Measurements from ENCODE around the gene SORCS1. TPM values are rescaled to one million over a fixed set of nuclear protein-coding genes. Genes with fewer than 3 reads are reported as not detected.

SORCS1 gene
- polyA plus RNA-seq, 3 donors, result 0.09 TPM; not detected in 2

DNA sequence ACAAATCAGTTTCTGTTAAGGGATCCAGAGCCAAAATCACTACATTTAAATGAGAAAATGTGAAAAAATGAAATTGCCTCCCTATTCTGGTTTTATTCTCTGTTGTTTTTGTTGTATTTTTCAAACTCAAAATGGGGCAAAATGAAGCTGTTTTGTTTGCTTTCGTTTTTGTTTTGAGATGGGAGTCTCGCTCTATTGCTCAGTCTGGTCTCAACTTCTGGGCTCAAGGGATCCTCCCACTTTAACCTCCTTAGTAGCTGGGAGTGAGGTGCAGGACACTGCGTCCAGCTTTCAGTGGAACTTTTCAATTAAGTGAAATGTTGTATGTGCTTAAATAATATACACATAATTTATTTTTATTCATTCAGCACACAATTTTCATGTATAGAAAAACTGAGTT lies 205.0 kb downstream of the SORCS1 start:
- no peaks in the 10 kb centered on the region for H4K20me1 ChIP-seq (ENCODE audit: insufficient read depth, low read length)
- H3K9ac ChIP-seq (ENCODE audit: insufficient read depth, low read length, poor library complexity, severe bottlenecking), result peak overlapping the region; percentile 23
- H3K4me3 Mint-ChIP-seq, result peak overlapping the region in 1 of 2 donors; percentile 68
- H3K27ac Mint-ChIP-seq, result peak overlapping the region in 6 of 7 donors; percentile 14 to 87 (median 70)
- H3K9me3 ChIP-seq (replicated peaks in 1 of 2; ENCODE audit: control insufficient read depth in 1 of 2, insufficient read depth in 1 of 2, low read length in 2 of 2), result no peaks in the 10 kb centered on the region
- H3K9me3 Mint-ChIP-seq, result peaks cover 0 to 4% (median 2%) of the 10 kb centered on the region in 7 donors
- H3K4me3 ChIP-seq (replicated peaks in 1 of 3; ENCODE audit: low read depth in 2 of 3, low read length in 3 of 3), result peak overlapping the region in 1 of 3 experiments; percentile 57
- no peaks in the 10 kb centered on the region for H3K36me3 ChIP-seq (replicated peaks in 1 of 2; ENCODE audit: control insufficient read depth in 1 of 2, insufficient read depth in 2 of 2, low read length in 2 of 2)
- no CpG with 5 or more reads among the region's 3 CpGs for WGBS (ENCODE audit: insufficient coverage)
- H3K27ac ChIP-seq (ENCODE audit: low read depth in 1 of 2, low read length in 2 of 2), result peak overlapping the region in 1 of 2 donors; percentile 61
- no peaks in the 10 kb centered on the region for H3K79me2 ChIP-seq (ENCODE audit: insufficient read depth, low read length)
- H3K27me3 Mint-ChIP-seq (ENCODE audit: low read depth in 3 of 3), result peaks cover 0 to 3% (median 1%) of the 10 kb centered on the region in 3 donors
- no peaks in the 10 kb centered on the region for H3K36me3 Mint-ChIP-seq
- peak overlapping the region; percentile 39 for H2AFZ ChIP-seq (ENCODE audit: insufficient read depth, low read depth, low read length, poor library complexity, severe bottlenecking)
- intact Hi-C loops (cut with micrococcal nuclease), result no loop called here
- no peaks in the 10 kb centered on the region for H3K27me3 ChIP-seq (ENCODE audit: control insufficient read depth in 2 of 2, insufficient read depth in 2 of 2, low read length in 2 of 2)
- H3K4me1 Mint-ChIP-seq, result peaks cover 43% of the 10 kb centered on the region
- no peak for DNase-seq
- TF ChIP-seq, protein P1, sequence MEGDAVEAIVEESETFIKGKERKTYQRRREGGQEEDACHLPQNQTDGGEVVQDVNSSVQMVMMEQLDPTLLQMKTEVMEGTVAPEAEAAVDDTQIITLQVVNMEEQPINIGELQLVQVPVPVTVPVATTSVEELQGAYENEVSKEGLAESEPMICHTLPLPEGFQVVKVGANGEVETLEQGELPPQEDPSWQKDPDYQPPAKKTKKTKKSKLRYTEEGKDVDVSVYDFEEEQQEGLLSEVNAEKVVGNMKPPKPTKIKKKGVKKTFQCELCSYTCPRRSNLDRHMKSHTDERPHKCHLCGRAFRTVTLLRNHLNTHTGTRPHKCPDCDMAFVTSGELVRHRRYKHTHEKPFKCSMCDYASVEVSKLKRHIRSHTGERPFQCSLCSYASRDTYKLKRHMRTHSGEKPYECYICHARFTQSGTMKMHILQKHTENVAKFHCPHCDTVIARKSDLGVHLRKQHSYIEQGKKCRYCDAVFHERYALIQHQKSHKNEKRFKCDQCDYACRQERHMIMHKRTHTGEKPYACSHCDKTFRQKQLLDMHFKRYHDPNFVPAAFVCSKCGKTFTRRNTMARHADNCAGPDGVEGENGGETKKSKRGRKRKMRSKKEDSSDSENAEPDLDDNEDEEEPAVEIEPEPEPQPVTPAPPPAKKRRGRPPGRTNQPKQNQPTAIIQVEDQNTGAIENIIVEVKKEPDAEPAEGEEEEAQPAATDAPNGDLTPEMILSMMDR (IDR thresholded peaks at IDR 0.05), result no peak
- H3K4me1 ChIP-seq (ENCODE audit: control insufficient read depth in 1 of 2, insufficient read depth in 2 of 2, low read length in 2 of 2), result peaks cover 38 to 40% of the 10 kb centered on the region in 2 donors
- H3K4me2 ChIP-seq (replicated peaks; ENCODE audit: extremely low read depth, low read length, poor library complexity, severe bottlenecking), result peak overlapping the region; percentile 61

DNA sequence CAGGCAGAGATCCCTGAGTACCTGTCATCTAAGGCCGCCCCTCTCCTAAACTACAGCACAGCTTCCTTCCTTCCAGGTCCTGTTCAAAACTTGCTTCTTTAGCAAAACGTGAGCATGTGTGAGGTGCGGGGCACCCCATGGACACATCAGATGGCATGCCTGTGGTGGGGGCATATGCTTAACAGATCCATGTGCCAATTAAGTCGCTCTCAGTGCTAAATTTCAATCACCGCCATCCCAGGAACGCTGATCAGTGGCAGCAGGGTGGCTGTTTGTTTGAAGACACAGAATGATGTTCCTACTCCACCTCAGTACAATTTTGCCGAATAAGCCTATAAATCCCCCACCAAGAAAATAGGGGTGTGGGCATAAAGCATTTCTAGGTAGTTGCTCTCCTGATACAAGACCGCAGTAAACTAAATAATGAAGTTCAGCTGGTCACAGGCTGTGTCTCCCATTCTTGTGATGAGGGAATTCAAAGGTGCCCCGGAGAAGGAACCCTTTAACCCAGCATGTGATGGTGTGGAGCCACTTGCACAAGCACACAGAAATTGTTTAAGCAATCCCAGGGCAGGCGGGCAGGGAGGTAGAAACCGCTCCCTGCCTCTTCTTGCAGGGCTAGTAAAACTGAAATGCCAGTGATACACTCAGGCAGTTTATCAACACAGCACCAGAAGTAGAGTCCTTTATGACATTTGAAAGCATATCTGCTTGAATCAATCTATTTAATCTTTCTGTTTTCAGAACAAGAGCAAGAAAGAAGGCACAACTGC lies 205.7 kb downstream of the SORCS1 start:
- 22% methylated on average over 3 of the region's 11 CpGs for WGBS (ENCODE audit: insufficient coverage)
- peak overlapping the region in 1 of 3 experiments; percentile 57 for H3K4me3 ChIP-seq (replicated peaks in 1 of 3; ENCODE audit: low read depth in 2 of 3, low read length in 3 of 3)
- H3K36me3 ChIP-seq (replicated peaks in 1 of 2; ENCODE audit: control insufficient read depth in 1 of 2, insufficient read depth in 2 of 2, low read length in 2 of 2), result no peaks in the 10 kb centered on the region
- H3K27ac ChIP-seq (ENCODE audit: low read depth in 1 of 2, low read length in 2 of 2), result peak overlapping the region in 1 of 2 donors; percentile 61
- H3K4me1 ChIP-seq (ENCODE audit: control insufficient read depth in 1 of 2, insufficient read depth in 2 of 2, low read length in 2 of 2), result peaks cover 38 to 40% of the 10 kb centered on the region in 2 donors
- peak overlapping the region; percentile 61 for H3K4me2 ChIP-seq (replicated peaks; ENCODE audit: extremely low read depth, low read length, poor library complexity, severe bottlenecking)
- no peaks in the 10 kb centered on the region for H4K20me1 ChIP-seq (ENCODE audit: insufficient read depth, low read length)
- peak overlapping the region; percentile 23 for H3K9ac ChIP-seq (ENCODE audit: insufficient read depth, low read length, poor library complexity, severe bottlenecking)
- Mint-ChIP-seq H3K4me1 (peaks cover 43% of the 10 kb centered on the region), H3K9me3 (peaks cover 0 to 5% (median 2%) of the 10 kb centered on the region in 7 donors), H3K36me3 (no peaks in the 10 kb centered on the region), H3K27me3 (ENCODE audit: low read depth in 3 of 3) (peaks cover 0 to 3% (median 1%) of the 10 kb centered on the region in 3 donors), H3K4me3 (peak overlapping the region; percentile 17 to 68), H3K27ac (peak overlapping the region; percentile 41 to 87 (median 77))
- intact Hi-C loops (cut with micrococcal nuclease), result no loop called here
- TF ChIP-seq, protein P1 (IDR thresholded peaks at IDR 0.05), result no peak
- no peaks in the 10 kb centered on the region for H3K79me2 ChIP-seq (ENCODE audit: insufficient read depth, low read length)
- H3K9me3 ChIP-seq (replicated peaks in 1 of 2; ENCODE audit: control insufficient read depth in 1 of 2, insufficient read depth in 1 of 2, low read length in 2 of 2), result no peaks in the 10 kb centered on the region
- H2AFZ ChIP-seq (ENCODE audit: insufficient read depth, low read depth, low read length, poor library complexity, severe bottlenecking), result peak overlapping the region; percentile 68
- peak; percentile 23 to 43 (median 41) for DNase-seq
- H3K27me3 ChIP-seq (ENCODE audit: control insufficient read depth in 2 of 2, insufficient read depth in 2 of 2, low read length in 2 of 2), result no peaks in the 10 kb centered on the region

Data from CD14-positive monocyte (primary cell).